CD4-positive, alpha-beta T cell treated with Interleukin-6 for 4 hours (primary cell): ENCODE data around the gene ARHGEF16.

Source experiments
- DNase-seq: peaks from one replicate; pipeline ENCODE4 v3.0.0-alpha.2; 2020; ENCODE audit warnings: mixed read lengths

Gene ARHGEF16

GRCh38 chr1:3423245-3423829 lies 31.1 kb upstream of the ARHGEF16 start:
- no peak for DNase-seq

GRCh38 chr1:3423896-3424611 lies 30.4 kb upstream of the ARHGEF16 start:
- DNase-seq, result no peak

GRCh38 chr1:3425486-3426215 lies 28.8 kb upstream of the ARHGEF16 start:
- no peak for DNase-seq

GRCh38 chr1:3426956-3427535 lies 27.4 kb upstream of the ARHGEF16 start:
- DNase-seq, result no peak

GRCh38 chr1:3427711-3428704 lies 26.5 kb upstream of the ARHGEF16 start:
- no peak for DNase-seq

- no peak for DNase-seq
These were observed 25.6 kb upstream of the ARHGEF16 start for GRCh38 chr1:3428899-3429298.

GRCh38 chr1:3429320-3429719 lies 25.1 kb upstream of the ARHGEF16 start:
- DNase-seq, result no peak

GRCh38 chr1:3429766-3430165 lies 24.7 kb upstream of the ARHGEF16 start:
- DNase-seq, result no peak

- no peak for DNase-seq
These were observed 24.1 kb upstream of the ARHGEF16 start for GRCh38 chr1:3430406-3430805.

- no peak for DNase-seq
These were observed 23.6 kb upstream of the ARHGEF16 start for GRCh38 chr1:3430820-3431219.

- no peak for DNase-seq
These were observed 23.2 kb upstream of the ARHGEF16 start for GRCh38 chr1:3431266-3431665.

- no peak for DNase-seq
These were observed 22.8 kb upstream of the ARHGEF16 start for GRCh38 chr1:3431686-3432085.

- no peak for DNase-seq
These were observed 22.2 kb upstream of the ARHGEF16 start for GRCh38 chr1:3432306-3432705.

GRCh38 chr1:3433076-3433475 lies 21.4 kb upstream of the ARHGEF16 start:
- DNase-seq, result no peak

GRCh38 chr1:3433596-3434320 lies 20.7 kb upstream of the ARHGEF16 start:
- no peak for DNase-seq

GRCh38 chr1:3434406-3435110 lies 19.9 kb upstream of the ARHGEF16 start:
- no peak for DNase-seq

GRCh38 chr1:3435666-3436065 lies 18.8 kb upstream of the ARHGEF16 start:
- no peak for DNase-seq

GRCh38 chr1:3436451-3436850 lies 18.0 kb upstream of the ARHGEF16 start:
- DNase-seq, result no peak

GRCh38 chr1:3436901-3437300 lies 17.6 kb upstream of the ARHGEF16 start:
- DNase-seq, result no peak

GRCh38 chr1:3438661-3439180 lies 15.7 kb upstream of the ARHGEF16 start:
- DNase-seq, result no peak
